HCT116 (cell line): ENCODE results near the gene SMIM32. TPM values are rescaled to one million over a fixed set of nuclear protein-coding genes. Genes with fewer than 3 reads are reported as not detected.

Source experiments
- ATAC-seq: fragments of 200-7000 bp; cut with Tn5 transposase; 2 replicates; pipeline ENCODE4 v1.9.1; 2020; ENCODE audit warnings: mild to moderate bottlenecking, moderate library complexity
- BruUV-seq: library from RNA; stranded (reverse); fragments of 400-500 nt; replicated peaks from 2 replicates; lab custom pipeline; 2021; lab: Mats Ljungman, UMichigan
- CTCF ChIA-PET: fragments of 300-600 bp; sonication (Branson Sonifier 250); formaldehyde crosslinking; loops from one replicate; lab custom pipeline; 2021; ENCODE audit warnings: antibody characterized with exemption; lab: Charles Lee
- POLR2A ChIA-PET: fragments of 300-600, 350-600 bp; sonication (Branson Sonifier 250); formaldehyde crosslinking; loops from one replicate; lab custom pipeline; 2021; ENCODE audit warnings: antibody characterized with exemption; lab: Charles Lee
- RAD21 ChIA-PET, 2 experiments: fragments of 300-600 bp; sonication (Branson Sonifier 250); formaldehyde crosslinking; loops; one replicate each; lab custom pipeline; 2023; ENCODE audit warnings: low total read pairs in 2 of 2; ENCODE audit not compliant: uncharacterized antibody in 2 of 2, unreplicated experiment in 2 of 2, low non-redundant PET in 1 of 2; lab: Charles Lee
- DNase-seq: peaks from one replicate; pipeline ENCODE4 v3.0.0-alpha.2; 2010; ENCODE audit warnings: low read depth, low spot score
- H2AFZ ChIP-seq: fragments of 200-600 bp; shearing (Covaris generic), sonication (generic); 2 replicates; pipeline ENCODE4 v1.6.1; 2017; ENCODE audit warnings: low read depth, mixed run types, mixed read lengths, antibody characterized with exemption, low read length; ENCODE audit not compliant: poor library complexity, severe bottlenecking
- H3K27ac ChIP-seq: 2 replicates; pipeline ENCODE4 v1.5.1; 2012; ENCODE audit warnings: low read depth, low read length
- H3K27me3 ChIP-seq: fragments of 200-600 bp; sonication (generic); 2 replicates; pipeline ENCODE4 v1.6.1; 2016; ENCODE audit warnings: mixed run types, low read length, mixed read lengths; ENCODE audit not compliant: insufficient read depth
- H3K36me3 ChIP-seq, 2 experiments: fragments of 200-500 bp in 1 of 2; fragments of 200-600 bp in 1 of 2; sonication (Bioruptor generic) in 1 of 2; sonication (generic) in 1 of 2; 2 replicates each; pipeline versions ENCODE4 v1.5.1 to v1.6.1; 2014 to 2016; ENCODE audit warnings: low read length in 2 of 2, inconsistent platforms in 1 of 2, mixed read lengths in 1 of 2, mixed run types in 1 of 2; ENCODE audit not compliant: insufficient read depth in 2 of 2, control insufficient read depth in 1 of 2
- H3K4me1 ChIP-seq, 2 experiments: fragments of 200-600 bp in 1 of 2; sonication (generic) in 1 of 2; 2 replicates each; pipeline versions ENCODE4 v1.5.1 to v1.6.1; 2012 to 2017; ENCODE audit warnings: low read length in 2 of 2, inconsistent platforms in 1 of 2, mild to moderate bottlenecking in 1 of 2, mixed read lengths in 1 of 2, mixed run types in 1 of 2, moderate library complexity in 1 of 2; ENCODE audit not compliant: insufficient read depth in 2 of 2, control insufficient read depth in 1 of 2
- H3K4me2 ChIP-seq: fragments of 200-600 bp; sonication (generic); 2 replicates; pipeline ENCODE4 v1.6.1; 2017; ENCODE audit warnings: mixed run types, low read length, mixed read lengths
- H3K4me3 ChIP-seq, 2 experiments: fragments of 200-600 bp in 1 of 2; sonication (generic) in 1 of 2; replicated peaks in 1 of 2; 2 replicates each; pipeline ENCODE4 v1.5.1; 2011 to 2016; ENCODE audit warnings: low read length in 2 of 2, control low read depth in 1 of 2, low read depth in 1 of 2, mild to moderate bottlenecking in 1 of 2, mixed read lengths in 1 of 2, mixed run types in 1 of 2
- H3K79me2 ChIP-seq: fragments of 200-600 bp; sonication (generic); 2 replicates; pipeline ENCODE4 v1.6.1; 2017; ENCODE audit warnings: mild to moderate bottlenecking, mixed run types, low read length, moderate library complexity, mixed read lengths; ENCODE audit not compliant: insufficient read depth
- H3K9ac ChIP-seq: fragments of 200-600 bp; sonication (generic); 2 replicates; pipeline ENCODE4 v1.6.1; 2016; ENCODE audit warnings: low read length, mixed read lengths
- H3K9me2 ChIP-seq: fragments of 200-600 bp; sonication (generic), shearing (Covaris generic); 2 replicates; pipeline ENCODE4 v1.6.1; 2017; ENCODE audit warnings: mixed run types, mild to moderate bottlenecking, moderate library complexity; ENCODE audit not compliant: insufficient read depth
- H3K9me3 ChIP-seq, 2 experiments: fragments of 200-500 bp in 1 of 2; fragments of 200-600 bp in 1 of 2; sonication (Bioruptor generic) in 1 of 2; sonication (generic) in 1 of 2; 2 replicates each; pipeline ENCODE4 v1.6.1; 2014 to 2017; ENCODE audit warnings: low read length in 2 of 2, mixed read lengths in 2 of 2, inconsistent platforms in 1 of 2, low read depth in 1 of 2, mild to moderate bottlenecking in 1 of 2, mixed run types in 1 of 2, moderate library complexity in 1 of 2; ENCODE audit not compliant: control insufficient read depth in 1 of 2, insufficient read depth in 1 of 2
- H4K20me1 ChIP-seq: fragments of 200-600 bp; sonication (generic), shearing (Covaris generic); 2 replicates; pipeline ENCODE4 v1.6.1; 2017; ENCODE audit warnings: mixed run types, mild to moderate bottlenecking, moderate library complexity; ENCODE audit not compliant: insufficient read depth
- ATF3 ChIP-seq: IDR thresholded peaks from 2 replicates; pipeline ENCODE4 v1.6.1; 2012
- CEBPB ChIP-seq: IDR thresholded peaks from 2 replicates; pipeline ENCODE4 v1.6.1; 2012; ENCODE audit warnings: low read depth
- ELF1 ChIP-seq: IDR thresholded peaks from 2 replicates; pipeline ENCODE4 v1.6.1; 2012; ENCODE audit warnings: low read depth, borderline replicate concordance
- EZH2phosphoT487 ChIP-seq: fragments of 200-600 bp; IDR thresholded peaks from 2 replicates; pipeline ENCODE4 v1.6.1; 2018; ENCODE audit warnings: antibody characterized with exemption, borderline replicate concordance
- JUND ChIP-seq: IDR thresholded peaks from 2 replicates; pipeline ENCODE4 v1.6.1; 2012
- MAX ChIP-seq: IDR thresholded peaks from 2 replicates; pipeline ENCODE4 v1.6.1; 2012
- RAD21 ChIP-seq: IDR thresholded peaks from 2 replicates; pipeline ENCODE4 v1.6.1; 2012; ENCODE audit warnings: low read depth, mild to moderate bottlenecking
- SP1 ChIP-seq: IDR thresholded peaks from 2 replicates; pipeline ENCODE4 v1.6.1; 2012; ENCODE audit warnings: low read depth
- SRF ChIP-seq: IDR thresholded peaks from 2 replicates; pipeline ENCODE4 v1.6.1; 2012; ENCODE audit warnings: low read depth
- YY1 ChIP-seq: IDR thresholded peaks from 2 replicates; pipeline ENCODE4 v1.6.1; 2011; ENCODE audit warnings: low read length, low read depth, moderate library complexity, mild to moderate bottlenecking; ENCODE audit not compliant: insufficient replicate concordance; ENCODE audit errors: extremely low read depth
- ZBTB33 ChIP-seq: IDR thresholded peaks from 2 replicates; pipeline ENCODE4 v1.6.1; 2011; ENCODE audit warnings: mild to moderate bottlenecking, low read length, moderate library complexity; ENCODE audit not compliant: insufficient replicate concordance; ENCODE audit errors: extremely low read depth
- ZFX ChIP-seq: fragments of 450-650 bp; IDR thresholded peaks from 2 replicates; pipeline ENCODE4 v1.6.1; 2017
- ZNF274 ChIP-seq: fragments of 200-500 bp; sonication (Bioruptor generic); IDR thresholded peaks from 2 replicates; pipeline ENCODE4 v1.6.1; 2014; ENCODE audit warnings: mild to moderate bottlenecking, low read depth, low read length, inconsistent platforms
- intact Hi-C: fragments of 100-400 bp; cut with micrococcal nuclease; formaldehyde crosslinking; loops from 2 replicates; pipeline ENCODE4 v1.10.0; 2022
- total RNA-seq: library from RNA; stranded (reverse); gene quantifications from one replicate; pipeline ENCODE4 v1.2.1, GENCODE V29; 2021; ENCODE audit not compliant: unreplicated experiment

Gene SMIM32
- total RNA-seq, 1 experiment from 2014 or later, result not detected

- Histone ChIP-seq H3K9me3 (no peaks in the 10 kb centered on the region), H3K36me3 (no peaks in the 10 kb centered on the region), H3K4me1 (no peaks in the 10 kb centered on the region), H3K9me2 (no peaks in the 10 kb centered on the region), H2AFZ (no peak overlapping the region), H3K79me2 (no peaks in the 10 kb centered on the region), H4K20me1 (no peaks in the 10 kb centered on the region), H3K4me2 (no peak overlapping the region), H3K27ac (no peak overlapping the region), H3K27me3 (no peaks in the 10 kb centered on the region), H3K9ac (no peak overlapping the region), H3K4me3 (no peak overlapping the region)
- no peak for ATAC-seq
- CTCF ChIA-PET, result no interaction called here
- POLR2A ChIA-PET, result no interaction called here
- no peak for TF ChIP-seq RAD21
- no peak for TF ChIP-seq EZH2phosphoT487
- no peak for TF ChIP-seq ELF1
- no peak for TF ChIP-seq SRF
- TF ChIP-seq ZNF274, result no peak
- TF ChIP-seq SP1, result no peak
- TF ChIP-seq CEBPB, result no peak
- TF ChIP-seq ZBTB33, result no peak
- TF ChIP-seq ATF3, result no peak
- intact Hi-C loops, result no loop called here
- BruUV-seq, result no TSS peak
- DNase-seq, result no peak
- RAD21 ChIA-PET, result no interaction called here
These were observed 13.4 kb upstream of the SMIM32 start for GRCh38 chr5:136206361-136206760.

- no peaks in the 10 kb centered on the region for H3K36me3 ChIP-seq
- no peak for TF ChIP-seq ATF3
- TF ChIP-seq ZNF274, result no peak
- no peak for TF ChIP-seq JUND
- TF ChIP-seq MAX, result no peak
- TF ChIP-seq ZFX, result no peak
- TF ChIP-seq YY1, result no peak
- TF ChIP-seq, all 23 proteins: peak for 0
- Histone ChIP-seq H3K4me1 (no peaks in the 10 kb centered on the region), H3K27me3 (no peaks in the 10 kb centered on the region), H3K9me3 (no peaks in the 10 kb centered on the region), H3K9ac (no peak overlapping the region), H2AFZ (no peak overlapping the region), H3K9me2 (no peaks in the 10 kb centered on the region), H3K79me2 (no peaks in the 10 kb centered on the region), H4K20me1 (no peaks in the 10 kb centered on the region), H3K4me3 (no peak overlapping the region), H3K27ac (no peak overlapping the region), H3K4me2 (no peak overlapping the region)
- BruUV-seq, result no TSS peak
- ChIA-PET POLR2A (no interaction called here), CTCF (no interaction called here), RAD21 (no interaction called here)
- no peak for ATAC-seq
- DNase-seq, result no peak
- intact Hi-C loops, result no loop called here
These were observed 13.0 kb upstream of the SMIM32 start for GRCh38 chr5:136205941-136206340.
